ENCODE results near the gene C1R.

C1R gene

DNA sequence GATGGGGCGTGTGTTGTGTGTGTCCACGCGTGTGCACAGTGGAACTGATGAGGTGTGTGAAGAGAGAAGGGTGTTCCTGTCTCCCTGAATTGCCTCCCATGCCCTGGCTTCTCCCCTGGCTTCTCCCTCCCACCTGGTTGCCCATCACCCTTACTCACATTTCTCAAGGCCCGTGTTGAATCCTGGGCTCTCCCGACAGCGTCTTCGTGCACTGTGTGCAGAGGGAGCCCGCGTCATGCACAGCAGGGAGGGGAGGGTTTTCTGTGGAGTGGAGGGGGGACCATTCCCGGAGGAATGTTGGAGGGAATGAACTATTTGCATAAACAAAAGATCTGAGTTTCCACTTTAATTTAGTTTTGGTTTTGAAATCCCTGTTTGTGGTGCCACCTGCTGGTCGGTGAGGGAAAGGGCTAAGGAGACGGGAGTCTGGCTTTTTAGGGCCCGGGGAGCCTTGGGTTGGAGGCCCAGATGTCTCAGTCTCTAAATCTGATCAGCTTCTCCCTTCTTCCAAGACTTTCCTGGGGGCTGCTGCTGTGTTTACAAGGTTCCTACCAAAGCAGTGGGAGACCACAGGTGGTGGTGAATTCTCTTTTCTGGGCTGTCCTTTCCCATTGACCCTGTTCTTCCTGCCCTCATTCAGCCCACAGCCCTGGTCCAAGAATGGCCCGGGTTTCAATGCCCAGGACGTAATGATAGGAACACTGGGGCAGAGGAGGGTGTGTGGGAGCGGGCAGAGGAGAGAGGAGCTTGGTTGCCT, at the start of gene C1R:
C1R (minus strand) TSS at position 217 of the 757 bp plus-strand sequence; CDS start at position 160, 57 bp downstream.
- DNase-seq (ENCODE audit: low read depth in 2 of 2), result peak; percentile 53 to 60

- no peak for DNase-seq (ENCODE audit: low read depth in 2 of 2)
These were observed 49.2 kb upstream of the C1R start for GRCh38 chr12:7141351-7142005.

- no peak for DNase-seq (ENCODE audit: low read depth in 2 of 2)
These were observed 47.0 kb upstream of the C1R start for GRCh38 chr12:7139200-7139599.

GRCh38 chr12:7137908-7138307, 45.7 kb upstream of the C1R start:
- no peak for DNase-seq (ENCODE audit: low read depth in 2 of 2)

DNA sequence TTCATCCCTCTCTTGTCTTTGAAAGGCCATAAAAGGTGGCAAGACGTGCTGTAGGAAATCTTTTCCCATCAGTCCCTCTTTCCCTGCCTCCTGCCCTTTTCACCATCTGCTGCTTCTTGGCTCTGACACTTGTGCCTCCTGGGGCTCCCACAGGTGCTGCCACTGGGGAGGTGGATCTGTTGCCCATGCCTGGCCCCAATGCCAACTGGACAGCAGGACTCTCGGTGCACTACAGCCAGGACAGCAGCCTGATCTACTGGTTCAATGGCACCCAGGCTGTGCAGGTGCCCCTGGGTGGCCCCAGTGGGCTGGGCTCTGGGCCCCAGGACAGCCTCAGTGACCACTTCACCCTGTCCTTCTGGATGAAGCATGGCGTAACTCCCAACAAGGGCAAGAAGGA, 44.4 kb upstream of the C1R start:
- no peak for DNase-seq (ENCODE audit: low read depth in 2 of 2)

- DNase-seq (ENCODE audit: low read depth in 2 of 2), result no peak
These were observed 43.8 kb upstream of the C1R start for GRCh38 chr12:7136071-7136470.

DNA sequence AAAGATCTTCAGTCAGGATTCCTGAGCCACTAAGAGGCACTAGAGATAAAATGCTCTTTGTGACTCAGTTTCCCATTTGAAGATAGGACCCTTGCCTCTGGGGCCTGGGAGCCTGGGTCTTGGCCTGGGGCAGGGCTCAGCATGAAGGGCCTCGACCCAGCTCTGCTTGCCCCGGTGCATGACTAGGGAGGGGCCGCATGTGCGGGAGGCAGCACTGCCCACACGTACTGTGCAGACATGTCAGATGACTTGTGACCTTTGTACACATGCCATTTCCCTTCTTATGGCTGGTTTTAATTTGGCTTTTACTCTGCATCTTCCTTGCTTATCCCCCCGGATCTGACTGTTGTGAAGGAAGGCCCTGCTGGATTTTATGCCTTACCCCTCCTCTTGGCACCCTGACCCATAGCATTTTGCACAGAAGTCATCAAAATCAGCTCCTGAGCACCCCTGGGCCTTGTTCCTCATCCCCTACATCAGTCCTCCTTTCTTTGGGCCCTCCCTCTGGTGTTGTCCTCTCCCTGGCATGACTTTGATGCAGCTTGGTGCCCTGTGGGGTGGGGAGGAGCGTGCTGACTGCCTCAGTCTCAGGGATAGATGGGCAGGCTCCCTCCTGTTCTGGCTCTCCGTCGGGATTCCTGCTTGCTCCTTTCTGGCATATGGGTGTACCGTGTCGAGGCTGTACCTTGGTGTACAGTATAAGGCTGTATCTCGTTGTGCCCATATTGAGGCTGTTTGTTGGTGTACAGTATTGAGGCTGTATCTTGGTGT, 42.3 kb upstream of the C1R start:
- no peak for DNase-seq (ENCODE audit: low read depth in 2 of 2)

DNA sequence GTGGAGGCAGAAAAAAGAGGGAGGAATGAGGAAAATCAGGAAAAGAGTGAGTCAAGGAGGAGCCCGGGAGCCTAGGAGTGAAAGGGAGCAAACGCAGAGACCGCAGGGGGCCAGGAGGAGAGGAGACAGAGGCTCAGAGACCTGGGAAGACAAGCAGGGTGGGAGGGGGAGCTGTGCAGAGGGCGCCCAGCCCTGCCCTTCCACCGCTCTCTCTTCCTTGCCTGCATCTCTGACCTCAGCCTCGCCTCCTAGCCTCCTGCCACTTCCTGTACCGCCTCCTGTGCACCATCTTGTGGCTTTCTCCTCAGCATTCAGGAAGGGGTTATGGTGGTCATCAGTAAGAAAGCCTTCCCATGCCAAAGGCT, 39.2 kb upstream of the C1R start:
- DNase-seq (ENCODE audit: low read depth in 2 of 2), result no peak

GRCh38 chr12:7130701-7131501, 38.7 kb upstream of the C1R start:
- peak in 1 of 2 donors; percentile 46 for DNase-seq (ENCODE audit: low read depth in 2 of 2)

- DNase-seq (ENCODE audit: low read depth in 2 of 2), result peak; percentile 76 to 78
These were observed 37.8 kb upstream of the C1R start, which contains the start of gene CLSTN3 for GRCh38 chr12:7129872-7130691. Gene CLSTN3, plus strand, starts transcription at chr12:7130371. Its CDS starts 278 bp downstream, at chr12:7130649.

- no peak for DNase-seq (ENCODE audit: low read depth in 2 of 2)
These were observed 37.1 kb upstream of the C1R start for GRCh38 chr12:7129287-7129871.

- no peak for DNase-seq (ENCODE audit: low read depth in 2 of 2)
These were observed 36.5 kb upstream of the C1R start, which contains the start of gene RBP5 for GRCh38 chr12:7128681-7129286. Gene RBP5, minus strand, starts transcription at chr12:7128889. Its CDS starts 114 bp downstream, at chr12:7128775.

DNA sequence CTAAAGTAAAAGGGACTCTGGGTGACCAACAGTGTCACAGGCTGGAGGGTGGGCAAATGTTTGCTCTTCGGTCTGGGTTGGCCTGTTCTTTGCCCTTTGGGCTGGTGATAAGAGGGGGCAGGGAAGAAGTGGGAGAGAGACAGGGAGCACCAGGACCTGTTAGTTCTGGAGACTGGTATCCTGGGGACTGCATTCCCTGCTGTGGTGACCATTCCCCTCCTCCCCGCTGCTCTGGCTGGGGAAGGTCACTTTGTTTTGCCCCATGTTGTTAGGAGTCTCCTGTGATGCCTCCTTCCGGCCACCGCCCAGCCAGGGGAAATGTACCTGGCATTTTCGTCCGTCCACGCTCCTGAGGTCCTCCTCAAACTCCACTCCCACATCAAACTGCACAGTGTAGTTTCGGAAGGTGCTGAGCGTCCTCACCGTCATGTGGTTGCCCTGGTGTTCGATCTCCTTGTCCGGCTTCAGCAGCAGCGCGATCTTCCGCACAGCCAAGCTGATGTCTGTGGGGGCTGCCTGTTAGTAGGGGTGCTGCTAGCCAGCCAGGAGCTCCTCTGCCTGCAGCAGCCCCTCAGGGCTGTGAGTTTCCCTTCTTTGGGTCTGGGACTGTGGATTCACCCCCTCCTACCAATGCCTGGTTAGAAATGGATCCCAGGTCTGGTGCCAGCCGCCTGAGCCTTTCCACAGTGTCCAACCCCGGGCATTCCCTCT, 35.8 kb upstream of the C1R start:
- no peak for DNase-seq (ENCODE audit: low read depth in 2 of 2)

DNA sequence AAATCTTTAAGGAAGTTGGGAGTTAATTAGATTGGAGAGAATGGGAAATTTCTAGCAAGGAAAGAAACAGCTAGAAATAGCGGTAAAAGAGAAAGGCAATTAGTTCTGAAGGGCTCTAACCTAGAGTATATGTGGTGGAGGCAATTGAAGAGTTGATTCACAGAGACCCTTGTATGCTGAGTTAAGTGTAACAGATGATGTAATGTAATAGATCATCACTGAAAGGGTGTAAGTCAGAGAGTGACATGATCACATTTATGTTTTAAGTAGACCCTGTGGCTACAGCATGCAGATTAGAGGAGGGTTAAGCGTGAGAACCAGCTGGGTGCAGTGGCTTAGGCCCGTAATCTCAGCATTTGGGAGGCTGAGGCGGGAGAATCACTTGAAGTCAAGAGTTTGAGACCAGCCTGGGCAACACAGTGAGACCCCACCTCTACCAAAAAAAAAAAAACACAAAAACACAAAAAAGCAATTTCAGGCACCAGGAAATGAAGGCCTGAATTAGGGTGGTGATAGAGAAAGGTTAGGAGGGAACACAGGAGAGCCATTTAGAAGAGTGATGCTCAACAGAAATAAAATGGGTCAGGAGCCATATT, 33.5 kb upstream of the C1R start:
- DNase-seq (ENCODE audit: low read depth in 2 of 2), result no peak

- DNase-seq (ENCODE audit: low read depth in 2 of 2), result no peak
These were observed 31.7 kb upstream of the C1R start for GRCh38 chr12:7123806-7124522.

- no peak for DNase-seq (ENCODE audit: low read depth in 2 of 2)
These were observed 30.8 kb upstream of the C1R start for GRCh38 chr12:7122811-7123769.

DNA sequence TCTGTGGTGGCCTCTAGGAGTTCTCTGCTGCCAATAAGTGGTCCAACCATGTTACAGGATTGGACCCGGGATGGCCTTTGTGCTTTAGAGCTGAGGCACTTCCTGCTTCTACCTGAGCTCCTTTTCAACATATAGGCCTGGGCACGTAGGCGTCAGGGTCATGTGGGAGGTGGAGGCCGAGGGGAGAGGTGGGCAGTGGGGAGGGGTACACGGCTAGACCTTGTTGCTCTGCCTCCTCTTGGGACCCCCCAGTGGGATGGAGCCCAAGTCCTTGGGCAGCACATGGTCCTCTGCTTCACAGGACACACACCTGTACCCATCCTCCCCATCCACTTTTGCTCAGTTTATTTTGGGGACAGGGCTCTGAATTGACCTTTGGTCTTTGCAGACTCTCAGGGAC, 29.1 kb upstream of the C1R start:
- no peak for DNase-seq (ENCODE audit: low read depth in 2 of 2)
